H1 (cell line): Measurements from ENCODE around the gene SLC13A5. TPM values are rescaled to one million over a fixed set of nuclear protein-coding genes. Genes with fewer than 3 reads are reported as not detected.

Experiments used
- CHD2 ChIP-seq: IDR thresholded peaks from 2 replicates; pipeline ENCODE4 v1.6.1; 2012; ENCODE audit warnings: low read length, improper control_type of control experiment
- CHD7 ChIP-seq: fragments of 300-600 bp; sonication (generic); IDR thresholded peaks from 2 replicates; pipeline ENCODE4 v1.7.1; 2012; ENCODE audit warnings: low read length, moderate library complexity, mild to moderate bottlenecking, inconsistent platforms; ENCODE audit not compliant: insufficient replicate concordance
- EZH2 ChIP-seq: fragments of 200-600 bp; sonication (generic); IDR thresholded peaks from 2 replicates; pipeline ENCODE4 v1.7.1; 2012; ENCODE audit warnings: low read depth, mild to moderate bottlenecking, moderate library complexity, low read length, inconsistent platforms; ENCODE audit not compliant: severe bottlenecking
- HDAC6 ChIP-seq: IDR thresholded peaks from one replicate; pipeline ENCODE4 v1.7.1; 2012; ENCODE audit warnings: low read depth, mild to moderate bottlenecking, inconsistent platforms, low read length, moderate library complexity
- RBBP5 ChIP-seq: IDR thresholded peaks from 2 replicates; pipeline ENCODE4 v1.7.1; 2012; ENCODE audit warnings: low read depth, mild to moderate bottlenecking, inconsistent platforms, low read length, moderate library complexity, borderline replicate concordance
- SAP30 ChIP-seq: fragments of 300-600 bp; sonication (generic); IDR thresholded peaks from 2 replicates; pipeline ENCODE4 v1.7.1; 2012; ENCODE audit warnings: low read length, moderate library complexity, mild to moderate bottlenecking, inconsistent platforms; ENCODE audit not compliant: insufficient read depth, insufficient replicate concordance
- polyA plus RNA-seq, 7 experiments: library from polyadenylated mRNA; depleted of rRNA in 3 of 7; stranded (reverse) in 5 of 7; unstranded in 2 of 7; fragments of >200 nt in 5 of 7; fragments of 200-250 nt in 2 of 7; gene quantifications; 1 replicate in 5 of 7; 2 replicates in 1 of 7; 4 replicates in 1 of 7; pipeline versions ENCODE4 v1.2.1 to v1.2.3, GENCODE V29; 2011 to 2013; ENCODE audit warnings: missing spikeins in 2 of 7, mixed read lengths in 2 of 7
- total RNA-seq: library from RNA; stranded (reverse); fragmentation: NEBNext Ultra II Directional; extraction: Animal tissue kit (Norgen Biotek cat#: 25700); gene quantifications from 2 replicates; pipeline ENCODE4 v1.2.1, GENCODE V29; 2021

Gene SLC13A5
- total and polyA plus RNA-seq, 2 of the 8 experiments (the other 6 are each of a cell fraction or from before 2014, with no cell fraction given) = 2.1 to 2.6 TPM

GRCh38 chr17:6698004-6698403 lies 15.2 kb downstream of the SLC13A5 start (continued):
- TF ChIP-seq CHD7 = no peak
- no peak for TF ChIP-seq RBBP5
- TF ChIP-seq HDAC6 = no peak
- TF ChIP-seq SAP30 = no peak
- no peak for TF ChIP-seq EZH2
- TF ChIP-seq CHD2 = no peak
